ELF-1 (cell line): ENCODE measurements around the gene USP35.
"Not testable (repeated sequence)": the region's sequence is repeated elsewhere in the genome, so short reads cannot be mapped to it uniquely, and the experiment has no call there.

ENCODE experiments used
- DNase-seq: peaks from one replicate; pipeline ENCODE4 v3.0.0-alpha.2; 2016; ENCODE audit warnings: low read depth, low spot score

Gene USP35

DNA sequence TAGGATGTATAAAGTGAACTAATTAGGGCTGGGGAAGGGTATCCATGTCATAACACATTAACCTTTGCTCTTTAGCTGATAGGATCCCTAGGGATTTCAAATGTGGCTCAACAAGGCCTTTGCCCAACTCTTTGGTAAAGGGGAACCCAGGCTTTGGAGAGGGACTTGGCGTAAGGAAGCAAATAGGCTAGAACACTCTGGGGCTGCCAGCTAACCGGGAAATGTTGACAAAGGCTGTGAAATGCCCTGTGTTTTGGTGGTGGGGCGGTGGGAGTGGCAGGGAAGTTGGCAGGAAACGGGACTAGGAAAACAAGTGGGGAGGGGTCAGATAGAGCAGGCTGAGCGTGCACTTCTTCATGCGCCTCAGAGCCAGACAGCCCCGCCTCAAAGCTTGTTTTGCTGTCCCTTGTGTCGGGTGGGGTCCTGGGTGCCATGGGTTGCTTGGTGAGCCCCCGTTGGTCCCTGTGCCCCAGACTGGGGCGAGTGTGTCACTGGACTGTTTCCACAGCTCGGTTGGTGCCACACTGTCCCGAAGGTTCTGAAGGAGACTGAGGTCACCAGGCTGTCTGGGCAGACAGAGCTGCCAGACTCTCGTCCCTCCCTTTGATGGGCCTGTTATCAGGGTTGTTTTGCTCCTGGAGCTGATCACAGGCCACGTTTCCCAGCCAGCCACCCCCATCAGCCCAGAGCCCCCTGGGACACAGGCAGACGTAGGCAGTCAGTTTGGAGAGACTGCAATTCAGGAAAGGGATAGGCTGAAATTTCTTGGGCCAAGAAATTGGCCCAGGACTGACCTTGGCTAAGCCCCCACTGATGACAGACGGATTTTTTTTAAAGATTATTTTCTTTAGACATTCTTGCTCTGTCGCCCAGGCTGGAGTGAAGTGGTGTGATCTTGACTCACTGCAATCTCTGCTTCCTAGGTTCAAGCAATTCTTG, 19.9 kb upstream of the USP35 start:
- peak; percentile 67 for DNase-seq

DNA sequence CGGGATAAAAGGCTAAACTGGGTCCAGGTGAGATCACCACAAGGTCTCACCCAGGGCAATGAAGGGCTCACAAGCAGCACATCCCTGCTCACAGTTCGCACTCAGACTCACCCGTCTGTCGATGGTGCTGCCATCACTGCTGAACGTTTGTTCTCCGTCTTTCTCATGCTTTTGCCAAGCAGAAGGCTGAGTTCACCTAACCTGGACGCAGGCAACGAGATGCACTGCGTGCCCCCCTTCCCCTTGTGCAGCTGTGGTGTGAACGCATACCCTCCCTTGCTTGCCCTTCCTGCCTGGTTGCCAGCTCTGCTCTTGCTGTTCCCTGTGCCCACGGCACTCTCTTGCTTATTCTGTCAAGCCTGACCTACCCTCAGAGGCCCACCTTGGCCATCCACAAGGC, 18.3 kb upstream of the USP35 start:
- DNase-seq: no peak

- no peak for DNase-seq
Measured at GRCh38 chr11:78170874-78171549, 17.7 kb upstream of the USP35 start.

GRCh38 chr11:78171951-78172350, 16.8 kb upstream of the USP35 start:
- DNase-seq: no peak

GRCh38 chr11:78175862-78176261, 12.9 kb upstream of the USP35 start:
- not testable (repeated sequence) for DNase-seq

DNA sequence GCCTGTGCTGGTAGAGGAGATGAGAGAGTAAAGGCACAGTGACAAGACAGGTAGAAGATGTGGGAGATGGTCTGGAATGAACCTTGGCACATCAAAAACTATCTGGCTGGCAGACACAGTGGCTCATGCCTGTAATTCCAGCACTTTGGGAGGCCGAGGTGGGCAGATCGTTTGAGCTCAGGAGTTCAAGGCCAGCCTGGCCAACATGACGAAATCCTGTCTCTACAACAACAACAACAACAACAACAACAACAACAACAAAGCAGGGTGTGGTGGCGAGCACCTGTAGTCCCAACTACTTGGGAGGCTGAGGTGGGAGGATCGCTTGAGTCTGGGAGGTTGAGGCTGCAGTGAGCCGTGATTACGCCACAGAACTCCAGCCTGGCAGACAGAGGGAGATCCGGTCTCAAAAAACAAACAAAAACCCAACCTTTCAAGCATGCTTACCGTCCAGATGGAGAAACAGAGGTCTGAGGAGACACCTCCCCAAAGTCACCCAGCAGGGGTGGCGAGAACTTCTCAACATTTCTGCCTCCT, 12.0 kb upstream of the USP35 start:
- no peak for DNase-seq

- no peak for DNase-seq
Measured at GRCh38 chr11:78177216-78177615, 11.5 kb upstream of the USP35 start.

DNA sequence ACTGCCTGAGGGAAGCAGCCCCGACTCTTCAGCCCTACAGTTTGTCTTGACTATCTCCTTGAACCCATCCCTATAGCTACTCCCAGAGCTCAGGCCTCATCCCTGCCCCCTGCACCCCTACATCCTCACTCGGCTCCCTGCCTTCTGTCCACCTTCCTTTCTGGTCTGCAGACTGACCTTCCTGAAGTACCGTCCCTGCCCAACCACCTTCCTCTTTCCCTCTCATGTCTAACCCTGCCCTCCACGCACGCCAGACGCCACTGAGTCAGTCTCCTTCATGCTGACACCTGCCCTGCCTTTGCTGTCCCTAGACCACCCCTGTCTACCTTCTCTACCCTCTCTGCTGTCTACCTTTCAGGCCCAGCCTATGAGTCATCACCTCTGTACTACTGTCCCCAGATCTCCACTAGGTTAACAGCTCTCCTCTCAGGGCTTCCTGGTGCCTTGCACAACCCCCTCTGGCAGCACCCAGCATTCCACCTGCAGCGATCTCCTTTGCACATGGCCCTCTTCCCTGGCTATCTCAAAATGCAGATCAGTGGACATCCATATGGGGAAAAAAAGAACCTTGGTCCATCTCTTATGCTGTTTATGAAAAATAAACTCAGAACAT, 9.2 kb upstream of the USP35 start:
- DNase-seq: no peak

DNA sequence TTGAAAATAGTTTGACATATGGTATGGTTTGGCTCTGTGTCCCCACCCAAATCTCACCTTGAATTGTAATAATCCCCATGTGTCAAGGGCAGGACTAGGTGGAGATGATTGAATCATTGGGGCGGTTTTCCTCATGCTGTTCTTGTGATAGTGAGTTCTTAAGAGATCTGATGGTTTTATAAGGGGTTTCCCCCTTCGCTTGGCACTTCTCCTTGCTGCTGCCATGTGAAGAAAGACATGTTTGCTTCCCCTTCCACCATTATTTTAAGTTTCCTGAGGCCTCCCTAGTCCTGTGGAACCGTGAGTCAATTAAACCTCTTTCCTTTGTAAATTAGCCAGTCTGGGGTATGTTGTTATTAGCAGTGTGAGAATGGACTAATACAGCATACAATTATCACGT, 8.0 kb upstream of the USP35 start:
- no peak for DNase-seq

- no peak for DNase-seq
Measured at GRCh38 chr11:78181185-78181584, 7.5 kb upstream of the USP35 start.

GRCh38 chr11:78187366-78188285, 1.1 kb upstream of the USP35 start:
- DNase-seq: no peak

GRCh38 chr11:78189174-78189724, 530 bp downstream of the USP35 start:
- DNase-seq: no peak

DNA sequence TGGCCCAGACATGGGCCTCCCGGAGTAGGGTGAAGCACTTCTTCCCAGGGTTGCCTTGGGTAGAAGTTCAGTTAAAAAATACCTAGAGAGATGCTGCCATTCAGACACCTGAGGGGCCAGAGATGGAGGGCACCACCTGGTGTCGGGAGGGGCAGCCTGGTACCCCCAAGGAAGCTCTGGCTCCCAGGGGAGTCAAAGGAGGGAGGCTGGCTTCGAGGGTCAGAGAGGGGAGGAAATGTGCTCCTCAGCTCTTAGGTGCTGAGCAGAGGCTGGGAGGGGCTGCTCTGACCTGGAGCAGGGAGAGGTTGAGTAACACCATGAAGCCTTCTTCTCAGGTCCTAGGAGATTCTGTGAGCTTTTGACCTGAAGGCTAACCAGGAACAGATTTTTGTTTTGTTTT, 1.1 kb downstream of the USP35 start:
- DNase-seq: no peak

DNA sequence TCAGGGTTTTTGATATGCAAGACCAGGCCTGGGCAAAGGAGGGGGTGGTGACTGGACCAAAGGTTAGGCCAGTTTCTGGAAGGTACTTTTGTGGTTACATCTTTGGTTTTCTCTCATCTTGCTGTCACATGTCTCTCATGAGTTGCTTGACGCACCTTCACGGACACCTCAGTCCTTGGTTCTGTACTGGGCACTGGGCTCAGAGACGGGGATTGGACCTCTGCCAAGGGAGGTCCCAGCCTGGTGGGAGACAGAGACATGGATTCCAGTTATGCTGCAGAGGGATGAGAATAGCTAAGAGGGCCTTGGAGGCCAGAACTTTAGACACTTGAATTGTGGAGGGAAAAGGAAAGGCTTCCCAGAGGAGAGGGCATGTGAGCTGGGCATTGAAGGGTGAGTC, 1.7 kb downstream of the USP35 start:
- DNase-seq: no peak

GRCh38 chr11:78190871-78191538, 2.3 kb downstream of the USP35 start:
- DNase-seq: no peak

DNA sequence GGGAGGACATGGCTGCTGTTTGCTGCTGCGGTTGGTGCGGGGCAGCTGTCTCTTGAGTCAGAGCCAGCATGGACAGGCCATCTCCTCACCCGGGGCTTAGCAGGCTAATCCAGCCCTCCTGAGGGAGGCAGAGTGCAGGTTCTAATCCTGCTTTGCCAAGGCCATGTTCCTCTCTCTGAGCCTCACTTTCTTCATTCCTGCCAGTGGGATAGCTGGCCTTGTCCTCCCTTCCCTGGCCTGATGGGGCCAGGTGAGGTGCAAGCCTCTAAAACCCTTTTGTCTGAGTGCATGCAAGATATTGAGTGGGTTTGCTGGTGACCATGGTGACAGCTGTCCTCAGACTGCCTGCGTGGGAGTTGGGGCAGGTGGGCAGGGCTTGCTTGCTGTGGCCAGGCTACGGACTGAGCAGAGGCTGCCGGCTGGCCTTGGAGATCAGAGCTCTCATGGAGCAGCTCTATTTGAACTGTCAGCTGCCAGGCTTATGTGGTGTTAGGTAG, 3.6 kb downstream of the USP35 start:
- DNase-seq: no peak

DNA sequence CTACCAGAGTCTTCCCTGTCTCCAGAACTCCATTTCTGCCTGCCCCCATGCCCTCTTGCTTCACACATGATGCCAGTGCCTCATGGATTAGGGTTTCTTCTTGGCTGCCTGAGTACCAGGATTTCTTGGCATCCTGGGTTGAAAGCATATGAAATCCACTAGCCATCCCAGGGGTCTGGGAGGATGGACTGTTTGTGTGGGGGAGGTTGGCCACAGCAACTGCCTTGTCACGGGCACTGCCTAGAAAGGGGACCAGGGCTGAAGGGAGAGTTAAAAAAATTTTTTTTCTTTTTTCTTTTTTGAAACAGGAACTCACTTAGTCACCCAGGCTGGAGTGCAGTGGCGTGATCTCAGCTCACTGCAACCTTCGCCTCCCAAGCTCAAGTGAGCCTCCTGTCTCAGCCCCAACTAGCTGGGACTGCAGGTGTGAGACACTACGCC, 4.2 kb downstream of the USP35 start:
- DNase-seq: no peak

GRCh38 chr11:78193806-78194205, 5.1 kb downstream of the USP35 start:
- DNase-seq: no peak

DNA sequence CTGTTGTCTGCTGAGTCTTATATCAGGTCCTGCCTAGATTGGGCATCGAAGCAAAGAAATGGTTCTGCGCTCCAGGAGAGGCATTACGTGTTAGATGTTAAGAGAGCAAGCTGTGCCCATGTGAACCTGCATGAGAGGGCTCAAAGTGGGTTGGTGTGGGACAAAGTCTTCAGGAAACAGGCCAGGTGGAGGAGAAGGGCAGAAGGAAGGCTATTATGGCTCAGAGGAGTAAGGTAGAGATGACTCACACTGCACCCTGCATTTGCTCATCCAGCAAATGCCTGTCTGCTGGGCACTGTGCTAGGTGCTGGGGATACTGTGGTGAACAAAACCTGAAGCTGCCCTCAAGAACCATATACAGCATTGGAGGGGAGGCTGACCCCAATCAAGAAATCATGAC, 5.8 kb downstream of the USP35 start:
- no peak for DNase-seq

- DNase-seq: peak; percentile 31
Measured at GRCh38 chr11:78195917-78196560, 7.3 kb downstream of the USP35 start.
